A673 (cell line): ENCODE data around the gene RBMX. TPM values are rescaled to one million over a fixed set of nuclear protein-coding genes. Genes with fewer than 3 reads are reported as not detected.

Source experiments
- BruUV-seq: library from RNA; stranded (reverse); fragments of 400-500 nt; replicated peaks from 2 replicates; lab custom pipeline; 2021; lab: Mats Ljungman, UMichigan
- CTCF ChIA-PET: fragments of 300-600 bp; sonication (Branson Sonifier 250); formaldehyde crosslinking; loops from one replicate; lab custom pipeline; 2022; ENCODE audit warnings: antibody characterized with exemption; lab: Charles Lee
- POLR2A ChIA-PET: fragments of 300-600 bp; sonication (Branson Sonifier 250); formaldehyde crosslinking; loops from one replicate; lab custom pipeline; 2022; ENCODE audit warnings: antibody characterized with exemption; ENCODE audit not compliant: low non-redundant PET; lab: Charles Lee
- DNase-seq: peaks from one replicate; pipeline ENCODE4 v3.0.0-alpha.2; 2015; ENCODE audit warnings: low spot score
- H3K27ac ChIP-seq: fragments of 200-600 bp; sonication (generic); 2 replicates; pipeline ENCODE4 v1.5.1; 2016; ENCODE audit warnings: mixed run types, low read depth, mild to moderate bottlenecking, mixed read lengths, antibody characterized with exemption, low read length; ENCODE audit not compliant: poor library complexity, severe bottlenecking
- H3K27me3 ChIP-seq: fragments of 200-600 bp; sonication (generic); replicated peaks from 2 replicates; pipeline ENCODE4 v1.6.1; 2017; ENCODE audit warnings: mixed run types, low read depth, mild to moderate bottlenecking, mixed read lengths, antibody characterized with exemption, low read length; ENCODE audit not compliant: insufficient read depth, poor library complexity
- H3K36me3 ChIP-seq: fragments of 200-600 bp; sonication (generic); 2 replicates; pipeline ENCODE4 v1.6.1; 2016; ENCODE audit warnings: mixed run types, mild to moderate bottlenecking, mixed read lengths, antibody characterized with exemption, low read length; ENCODE audit not compliant: insufficient read depth, poor library complexity, severe bottlenecking
- H3K4me1 ChIP-seq: fragments of 200-600 bp; sonication (generic); 2 replicates; pipeline ENCODE4 v1.6.1; 2017; ENCODE audit warnings: mixed run types, mild to moderate bottlenecking, mixed read lengths, antibody characterized with exemption, low read length; ENCODE audit not compliant: insufficient read depth, poor library complexity, severe bottlenecking
- H3K4me3 ChIP-seq: fragments of 200-600 bp; sonication (generic); 2 replicates; pipeline ENCODE4 v1.5.1; 2016; ENCODE audit warnings: low read depth, mixed run types, mild to moderate bottlenecking, mixed read lengths, low read length; ENCODE audit not compliant: poor library complexity, severe bottlenecking
- H3K9me3 ChIP-seq: fragments of 200-600 bp; sonication (generic); 2 replicates; pipeline ENCODE4 v1.6.1; 2016; ENCODE audit warnings: mixed run types, low read depth, mild to moderate bottlenecking, mixed read lengths, antibody characterized with exemption, low read length; ENCODE audit not compliant: poor library complexity, severe bottlenecking
- EZH2 ChIP-seq: fragments of 200-600 bp; sonication (generic); IDR thresholded peaks from 2 replicates; pipeline ENCODE4 v1.6.1; 2017; ENCODE audit warnings: borderline replicate concordance, low read depth, mild to moderate bottlenecking, mixed read lengths, antibody characterized with exemption, low read length; ENCODE audit not compliant: poor library complexity, severe bottlenecking
- intact Hi-C: fragments of 100-400 bp; cut with micrococcal nuclease; formaldehyde crosslinking; loops from one replicate; pipeline ENCODE4 v1.10.0; 2022; ENCODE audit not compliant: unreplicated experiment
- total RNA-seq: library from RNA; stranded (reverse); gene quantifications from 2 replicates; pipeline ENCODE4 v1.2.3, GENCODE V29; 2021
- TF ChIP-seq, protein P1 (sequence below): fragments of 300-800, 200-600 bp; sonication (generic); conservative IDR thresholded peaks from 2 replicates; pipeline ENCODE4 v1.5.1; 2017; ENCODE audit warnings: low read depth, mild to moderate bottlenecking, antibody characterized with exemption, low read length, moderate library complexity, mixed read lengths

Gene RBMX
- total RNA-seq, 1 experiment from 2014 or later, result 432 TPM

DNA sequence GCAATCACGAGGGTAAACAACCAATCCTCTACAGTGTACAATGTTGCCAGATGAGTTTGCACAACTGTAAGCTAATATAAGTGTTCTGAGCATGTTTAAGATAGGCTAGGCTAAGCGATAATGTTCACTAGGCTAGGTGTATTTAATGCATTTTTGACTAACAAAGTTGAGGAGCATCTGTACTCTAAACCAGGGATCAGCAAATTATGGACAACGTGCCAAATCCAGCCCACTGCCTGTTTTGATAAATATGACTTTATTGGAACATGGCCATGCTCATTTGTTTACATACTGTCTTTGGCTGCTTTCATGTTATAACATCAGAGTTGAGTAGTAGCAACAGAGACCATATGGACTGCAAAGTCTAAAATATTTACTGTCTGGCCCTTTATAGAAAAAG is 53.5 kb downstream of the RBMX start:
- ChIA-PET CTCF (no interaction called here), POLR2A (no interaction called here)
- Histone ChIP-seq H3K27me3 (no peaks in the 10 kb centered on the region), H3K4me3 (no peak overlapping the region), H3K27ac (no peak overlapping the region), H3K4me1 (no peaks in the 10 kb centered on the region), H3K9me3 (no peaks in the 10 kb centered on the region), H3K36me3 (no peaks in the 10 kb centered on the region)
- BruUV-seq, result no TSS peak
- TF ChIP-seq EZH2, result no peak
- TF ChIP-seq, protein P1, sequence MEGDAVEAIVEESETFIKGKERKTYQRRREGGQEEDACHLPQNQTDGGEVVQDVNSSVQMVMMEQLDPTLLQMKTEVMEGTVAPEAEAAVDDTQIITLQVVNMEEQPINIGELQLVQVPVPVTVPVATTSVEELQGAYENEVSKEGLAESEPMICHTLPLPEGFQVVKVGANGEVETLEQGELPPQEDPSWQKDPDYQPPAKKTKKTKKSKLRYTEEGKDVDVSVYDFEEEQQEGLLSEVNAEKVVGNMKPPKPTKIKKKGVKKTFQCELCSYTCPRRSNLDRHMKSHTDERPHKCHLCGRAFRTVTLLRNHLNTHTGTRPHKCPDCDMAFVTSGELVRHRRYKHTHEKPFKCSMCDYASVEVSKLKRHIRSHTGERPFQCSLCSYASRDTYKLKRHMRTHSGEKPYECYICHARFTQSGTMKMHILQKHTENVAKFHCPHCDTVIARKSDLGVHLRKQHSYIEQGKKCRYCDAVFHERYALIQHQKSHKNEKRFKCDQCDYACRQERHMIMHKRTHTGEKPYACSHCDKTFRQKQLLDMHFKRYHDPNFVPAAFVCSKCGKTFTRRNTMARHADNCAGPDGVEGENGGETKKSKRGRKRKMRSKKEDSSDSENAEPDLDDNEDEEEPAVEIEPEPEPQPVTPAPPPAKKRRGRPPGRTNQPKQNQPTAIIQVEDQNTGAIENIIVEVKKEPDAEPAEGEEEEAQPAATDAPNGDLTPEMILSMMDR, result no peak
- no peak for DNase-seq
- intact Hi-C loops, result no loop called here

DNA sequence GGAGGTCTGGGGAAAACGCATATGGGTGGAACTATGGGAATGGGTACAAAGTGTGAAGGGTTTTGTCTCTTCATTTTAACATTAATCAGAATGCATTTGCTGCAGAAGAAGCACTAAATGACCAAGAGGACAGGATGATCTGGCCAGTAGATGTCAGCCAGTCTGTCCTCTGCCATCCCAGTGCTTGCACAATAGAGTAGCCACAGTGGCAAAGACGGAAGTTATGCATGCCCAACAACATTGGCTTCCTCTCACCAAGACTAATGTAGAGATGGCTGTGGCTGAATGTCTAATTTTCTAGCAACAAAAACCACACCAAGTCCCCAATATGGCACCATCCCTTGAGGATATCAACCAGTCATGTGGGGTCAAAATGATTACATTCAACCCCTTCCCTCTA is 54.8 kb downstream of the RBMX start:
- intact Hi-C loops, result no loop called here
- ChIA-PET POLR2A (no interaction called here), CTCF (no interaction called here)
- Histone ChIP-seq H3K27me3 (no peaks in the 10 kb centered on the region), H3K4me1 (no peaks in the 10 kb centered on the region), H3K27ac (no peak overlapping the region), H3K36me3 (no peaks in the 10 kb centered on the region), H3K4me3 (no peak overlapping the region), H3K9me3 (no peaks in the 10 kb centered on the region)
- BruUV-seq, result no TSS peak
- DNase-seq, result no peak
- no peak for TF ChIP-seq EZH2
- TF ChIP-seq, protein P1, result no peak

Other genes starting within 250 kb of the RBMX start
- not detected in 2 replicates for gene CD40LG, start 232.6 kb downstream of the RBMX start, total RNA-seq
- gene ARHGEF6, start 99.8 kb downstream of the RBMX start, total RNA-seq, result 11.4 and 16.3 TPM in 2 replicates
- not detected in 2 replicates for gene GPR101, start 153.3 kb upstream of the RBMX start, total RNA-seq